Panc1 (cell line): ENCODE data around the gene LMNTD1. TPM values are rescaled to one million over a fixed set of nuclear protein-coding genes. Genes with fewer than 3 reads are reported as not detected.

Experiments used
- ATAC-seq: fragments of 200-7000 bp; cut with Tn5 transposase; 2 replicates; pipeline ENCODE4 v1.9.1; 2020; ENCODE audit warnings: mild to moderate bottlenecking, moderate library complexity
- BruUV-seq: library from RNA; stranded (reverse); fragments of 400-500 nt; replicated peaks from 2 replicates; lab custom pipeline; 2021; lab: Mats Ljungman, UMichigan
- CTCF ChIA-PET: fragments of 300-600 bp; sonication (Branson Sonifier 250); formaldehyde crosslinking; loops from one replicate; lab custom pipeline; 2022; ENCODE audit warnings: antibody characterized with exemption; lab: Charles Lee
- POLR2A ChIA-PET: fragments of 300-600 bp; sonication (Branson Sonifier 250); formaldehyde crosslinking; loops from one replicate; lab custom pipeline; 2022; ENCODE audit warnings: antibody characterized with exemption; lab: Charles Lee
- DNase-seq: peaks from one replicate; pipeline ENCODE4 v3.0.0-alpha.2; 2010; ENCODE audit warnings: low read depth, low spot score
- H3K27ac ChIP-seq: 2 replicates; pipeline ENCODE4 v1.5.1; 2011; ENCODE audit warnings: mild to moderate bottlenecking, low read length, inconsistent platforms
- H3K27me3 ChIP-seq: fragments of 200-500 bp; sonication (Bioruptor generic); 2 replicates; pipeline ENCODE4 v1.6.0; 2014; ENCODE audit warnings: low read length, inconsistent platforms; ENCODE audit not compliant: control insufficient read depth, insufficient read depth
- H3K36me3 ChIP-seq: fragments of 200-500 bp; sonication (Bioruptor generic); 2 replicates; pipeline ENCODE4 v1.5.1; 2014; ENCODE audit warnings: inconsistent platforms, mild to moderate bottlenecking, low read length, moderate library complexity; ENCODE audit not compliant: control insufficient read depth, insufficient read depth
- H3K4me1 ChIP-seq: 2 replicates; pipeline ENCODE4 v1.5.1; 2011; ENCODE audit warnings: inconsistent platforms, mild to moderate bottlenecking, low read length, moderate library complexity; ENCODE audit not compliant: control insufficient read depth, insufficient read depth
- H3K4me3 ChIP-seq, 2 experiments: 2 replicates each; pipeline ENCODE4 v1.5.1; 2011 to 2012; ENCODE audit warnings: low read depth in 2 of 2, low read length in 2 of 2, mild to moderate bottlenecking in 2 of 2, inconsistent platforms in 1 of 2, moderate library complexity in 1 of 2
- H3K9me3 ChIP-seq: fragments of 200-500 bp; sonication (Bioruptor generic); 2 replicates; pipeline ENCODE4 v1.5.1; 2014; ENCODE audit warnings: low read depth, mild to moderate bottlenecking, inconsistent platforms, low read length, moderate library complexity; ENCODE audit not compliant: control insufficient read depth, insufficient read depth
- CTCF ChIP-seq: fragments of 450-650 bp; IDR thresholded peaks from 2 replicates; pipeline ENCODE4 v1.5.1; 2017; ENCODE audit warnings: mild to moderate bottlenecking
- POLR2AphosphoS5 ChIP-seq: IDR thresholded peaks from 2 replicates; pipeline ENCODE4 v1.6.1; 2012; ENCODE audit warnings: mild to moderate bottlenecking, low read depth, low read length, moderate library complexity
- REST ChIP-seq, 2 experiments: IDR thresholded peaks; 2 replicates each; pipeline ENCODE4 v1.6.1; 2011 to 2012; ENCODE audit warnings: low read depth in 2 of 2, control low read depth in 1 of 2, low read length in 1 of 2, mild to moderate bottlenecking in 1 of 2, moderate library complexity in 1 of 2; ENCODE audit not compliant: insufficient read depth in 1 of 2
- SIN3A ChIP-seq: IDR thresholded peaks from 2 replicates; pipeline ENCODE4 v1.6.1; 2012; ENCODE audit warnings: low read depth, mild to moderate bottlenecking, low read length, moderate library complexity, borderline replicate concordance; ENCODE audit not compliant: insufficient read depth
- TCF7L2 ChIP-seq: IDR thresholded peaks from 2 replicates; pipeline ENCODE4 v1.6.1; 2011; ENCODE audit warnings: mild to moderate bottlenecking, low read depth, low read length, inconsistent platforms
- in situ Hi-C: cut with HindIII; loops from 2 replicates; pipeline ENCODE4 v1.10.0; 2016; ENCODE audit warnings: low sequenced_read_pairs, low pct_unique_long_range_greater_than_20kb
- intact Hi-C: fragments of 100-400 bp; cut with micrococcal nuclease; formaldehyde crosslinking; loops from one replicate; pipeline ENCODE4 v1.10.0; 2022; ENCODE audit not compliant: unreplicated experiment
- total RNA-seq: library from RNA; stranded (reverse); gene quantifications from one replicate; pipeline ENCODE4 v1.2.1, GENCODE V29; 2021; ENCODE audit not compliant: unreplicated experiment

LMNTD1 gene
- total RNA-seq, 1 experiment from 2014 or later, result 0.13 TPM

GRCh38 chr12:25463521-25463920, 89.6 kb downstream of the LMNTD1 start:
- CTCF ChIA-PET, result no interaction called here
- no TSS peak for BruUV-seq

GRCh38 chr12:25463005-25463404, 90.1 kb downstream of the LMNTD1 start:
- TF ChIP-seq TCF7L2, result no peak
- no peak for TF ChIP-seq CTCF
- TF ChIP-seq SIN3A, result no peak
- no peak for TF ChIP-seq REST (IDR thresholded peaks at IDR 0.05; ENCODE audit: insufficient read depth in 1 of 2, low read depth in 2 of 2, low read length in 1 of 2)
- TF ChIP-seq POLR2AphosphoS5, result no peak
- CTCF ChIA-PET, result no interaction called here
- POLR2A ChIA-PET, result no interaction called here
- H3K4me1 ChIP-seq, result peaks cover 6% of the 10 kb centered on the region
- no peak overlapping the region for H3K4me3 ChIP-seq
- in situ Hi-C loops, result no loop called here
- intact Hi-C loops, result no loop called here
- no peak overlapping the region for H3K27ac ChIP-seq
- ATAC-seq (no peak), DNase-seq (no peak)
- no peaks in the 10 kb centered on the region for H3K36me3 ChIP-seq
- H3K9me3 ChIP-seq, result no peaks in the 10 kb centered on the region; the same call in 1 of the 2 replicates
- H3K27me3 ChIP-seq, result no peaks in the 10 kb centered on the region
- BruUV-seq, result no TSS peak

More at GRCh38 chr12:25463521-25463920, 89.6 kb downstream of the LMNTD1 start:
- DNase-seq (no peak), ATAC-seq (no peak)
- H3K27ac ChIP-seq, result no peak overlapping the region
- intact Hi-C loops, result no loop called here
- no peak overlapping the region for H3K4me3 ChIP-seq
- no peaks in the 10 kb centered on the region for H3K36me3 ChIP-seq
- H3K9me3 ChIP-seq, result no peaks in the 10 kb centered on the region; the same call in 1 of the 2 replicates
- no peaks in the 10 kb centered on the region for H3K27me3 ChIP-seq
- TF ChIP-seq SIN3A, result no peak
- TF ChIP-seq CTCF, result no peak
- TF ChIP-seq REST (IDR thresholded peaks at IDR 0.05; ENCODE audit: insufficient read depth in 1 of 2, low read depth in 2 of 2, low read length in 1 of 2), result no peak
- no peak for TF ChIP-seq TCF7L2
- TF ChIP-seq POLR2AphosphoS5, result no peak
- POLR2A ChIA-PET, result no interaction called here
- peaks cover 2% of the 10 kb centered on the region; the same call in 1 of the 2 replicates for H3K4me1 ChIP-seq
- in situ Hi-C loops, result no loop called here
